HepG2 (cell line): ENCODE results near the gene SLC34A3. TPM values are rescaled to one million over a fixed set of nuclear protein-coding genes. Genes with fewer than 3 reads are reported as not detected.

Experiments
- ATAC-seq: fragments of 200-7000 bp; cut with Tn5 transposase; 3 replicates; pipeline ENCODE4 v1.9.1; 2020; ENCODE audit warnings: mild to moderate bottlenecking, moderate library complexity
- BruUV-seq: library from RNA; stranded (reverse); fragments of 400-500 nt; replicated peaks from 2 replicates; lab custom pipeline; 2021; lab: Mats Ljungman, UMichigan
- CTCF ChIA-PET: fragments of 300-600 bp; formaldehyde crosslinking; extraction: SDS; loops from one replicate; lab custom pipeline; 2021; ENCODE audit warnings: low total read pairs, inconsistent platforms, low intra/inter-chr PET ratio; lab: Yijun Ruan, JAX
- POLR2A ChIA-PET: fragments of 350-600 bp; sonication (Branson Sonifier 250); formaldehyde crosslinking; loops from one replicate; lab custom pipeline; 2020; ENCODE audit warnings: antibody characterized with exemption, inconsistent platforms; lab: Yijun Ruan, JAX
- DNase-seq: peaks from one replicate; pipeline ENCODE4 v3.0.0-alpha.2; 2015; ENCODE audit warnings: low spot score
- FAIRE-seq: peaks from 3 replicates; lab custom pipeline; 2011; peaks lifted over from hg19 to GRCh38; lab: Jason Lieb, UNC
- H2AFZ ChIP-seq: one replicate; pipeline ENCODE4 v1.6.1; 2011; ENCODE audit warnings: low read length, inconsistent platforms
- H3K27ac ChIP-seq: fragments of 300-600 bp; 3 replicates; pipeline ENCODE4 v1.8.0; 2011; ENCODE audit warnings: mixed run types, mild to moderate bottlenecking, mixed read lengths, low read length, inconsistent platforms; ENCODE audit not compliant: insufficient read depth; ENCODE audit errors: extremely low read length
- H3K27me3 ChIP-seq, 2 experiments: fragments of 200-600 bp in 1 of 2; 2 replicates in 1 of 2; 3 replicates in 1 of 2; pipeline versions ENCODE4 v1.6.0 to v1.8.0; 2011; ENCODE audit warnings: low read length in 2 of 2, mild to moderate bottlenecking in 2 of 2, moderate library complexity in 2 of 2, inconsistent platforms in 1 of 2; ENCODE audit not compliant: insufficient read depth in 2 of 2, control insufficient read depth in 1 of 2
- H3K36me3 ChIP-seq, 2 experiments: fragments of 200-600 bp in 1 of 2; replicated peaks in 1 of 2; 2 replicates in 1 of 2; 3 replicates in 1 of 2; pipeline versions ENCODE4 v1.5.1 to v1.8.0; 2011; ENCODE audit warnings: low read length in 2 of 2, inconsistent platforms in 1 of 2; ENCODE audit not compliant: insufficient read depth in 2 of 2, control insufficient read depth in 1 of 2
- H3K4me1 ChIP-seq: 2 replicates; pipeline ENCODE4 v1.5.1; 2012; ENCODE audit warnings: low read length, inconsistent platforms; ENCODE audit not compliant: insufficient read depth
- H3K4me2 ChIP-seq: 2 replicates; pipeline ENCODE4 v1.6.0; 2011; ENCODE audit warnings: low read depth, low read length, inconsistent platforms
- H3K4me3 ChIP-seq, 3 experiments: fragments of 200-600 bp in 1 of 3; sonication (generic), shearing (Covaris generic) in 1 of 3; replicated peaks in 1 of 3; 2 replicates each; pipeline ENCODE4 v1.5.1; 2011 to 2016; ENCODE audit warnings: low read length in 3 of 3, inconsistent platforms in 2 of 3, low read depth in 2 of 3, mild to moderate bottlenecking in 2 of 3, control low read depth in 1 of 3, mixed read lengths in 1 of 3; ENCODE audit not compliant: insufficient read depth in 1 of 3
- H3K79me2 ChIP-seq: one replicate; pipeline ENCODE4 v1.6.1; 2011; ENCODE audit warnings: low read length, inconsistent platforms; ENCODE audit not compliant: insufficient read depth
- H3K9ac ChIP-seq: 2 replicates; pipeline ENCODE4 v1.6.0; 2011; ENCODE audit warnings: mild to moderate bottlenecking, low read depth, low read length, inconsistent platforms; ENCODE audit not compliant: insufficient read depth
- H3K9me3 ChIP-seq: 2 replicates; pipeline ENCODE4 v1.5.1; 2012; ENCODE audit warnings: mild to moderate bottlenecking, low read length
- H4K20me1 ChIP-seq: 2 replicates; pipeline ENCODE4 v1.6.0; 2011; ENCODE audit warnings: inconsistent platforms, mild to moderate bottlenecking, low read length, moderate library complexity; ENCODE audit not compliant: insufficient read depth
- HOMEZ ChIP-seq: IDR thresholded peaks from 2 replicates; pipeline ENCODE4 v1.6.1; 2016; ENCODE audit warnings: low read depth
- RBFOX2 ChIP-seq: fragments of 200-400 bp; formaldehyde crosslinking; IDR thresholded peaks from 2 replicates; pipeline ENCODE4 v1.6.1; 2017; ENCODE audit warnings: low read depth, mild to moderate bottlenecking, low read length
- WGBS: methylation state at CpG from one replicate; pipeline ENCODE4 v1.1.6; 2017; ENCODE audit warnings: low lambda C conversion rate; 5-methylcytosine and 5-hydroxymethylcytosine counted together
- in situ Hi-C: cut with HindIII; loops from 2 replicates; pipeline ENCODE4 v1.10.0; 2017; ENCODE audit warnings: low pct_unique_long_range_greater_than_20kb; ENCODE audit not compliant: extremely low pct_ligation_motif_present
- intact Hi-C: fragments of 100-400 bp; cut with micrococcal nuclease; formaldehyde crosslinking; loops from one replicate; pipeline ENCODE4 v1.10.0; 2022; ENCODE audit not compliant: unreplicated experiment
- polyA plus RNA-seq, 8 experiments: library from polyadenylated mRNA; depleted of rRNA in 3 of 8; stranded (reverse) in 7 of 8; unstranded in 1 of 8; fragments of >200 nt; fragmentation: Illumina TruSeq in 4 of 8; extraction: Trizol in 4 of 8; gene quantifications; 2 replicates each; pipeline versions ENCODE4 v1.2.1 to v1.2.3, GENCODE V29; 2011 to 2016; ENCODE audit warnings: low read depth in 4 of 8, missing spikeins in 1 of 8, mixed read lengths in 1 of 8; ENCODE audit not compliant: insufficient read depth in 1 of 8
- total RNA-seq, 5 experiments: library from RNA; depleted of rRNA; stranded (reverse); fragments of >200 nt; fragmentation: Illumina TruSeq; extraction: Trizol; gene quantifications; 2 replicates each; pipeline ENCODE4 v1.2.3, GENCODE V29; 2016; ENCODE audit warnings: low read depth in 1 of 5

Gene SLC34A3
- total and polyA plus RNA-seq, 2 of the 13 experiments (the other 11 are each of a cell fraction or from before 2014, with no cell fraction given), result 0.07 to 1.0 TPM

GRCh38 chr9:137281345-137282116 is 50.8 kb downstream of the SLC34A3 start:
- no peak for FAIRE-seq
- no peak for ATAC-seq
- Histone ChIP-seq H3K27me3 (no peaks in the 10 kb centered on the region; a peak in 1 of 5 replicates), H3K4me3 (no peak overlapping the region), H2AFZ (no peak overlapping the region), H3K79me2 (peaks cover 6% of the 10 kb centered on the region), H3K9ac (no peak overlapping the region), H3K4me2 (no peak overlapping the region), H3K9me3 (no peaks in the 10 kb centered on the region), H3K36me3 (peaks cover 0 to 7% of the 10 kb centered on the region in 2 experiments; a peak in 2 of 5 replicates), H4K20me1 (no peaks in the 10 kb centered on the region), H3K27ac (no peak overlapping the region), H3K4me1 (peaks cover 7% of the 10 kb centered on the region; the same call in 1 of the 2 replicates)
- DNase-seq, result no peak
- ChIA-PET CTCF (no interaction called here), POLR2A (no interaction called here)
- intact Hi-C loops, result no loop called here
- BruUV-seq, result no TSS peak
- TF ChIP-seq HOMEZ (CRISPR knock-in tag) (no peak), RBFOX2 (0 out of 2 replicates have a peak, but pooled peaks have one; percentile 24)
- 95% methylated on average over 22 of the region's 39 CpGs for WGBS
- in situ Hi-C loops, result loop anchor here (10.0 kb wide), 1 partner anchor 243 kb away; no protein-coding TSS in a partner anchor

Other genes starting within 250 kb of the SLC34A3 start
Only the 30 nearest of the 31 such genes appear.
- 20.7 and 31.9 TPM in 2 replicates for gene PAXX, start 238.5 kb upstream of the SLC34A3 start, total RNA-seq (2016; rRNA removed; fragmentation: Illumina TruSeq; extraction: Trizol)
- 14.0 and 18.0 TPM in 2 replicates for gene PAXX, start 238.5 kb upstream of the SLC34A3 start, polyA plus RNA-seq (2011; rRNA removed)
- gene CLIC3, start 234.3 kb upstream of the SLC34A3 start, total RNA-seq (2016; rRNA removed; fragmentation: Illumina TruSeq; extraction: Trizol), result 0.34 and 0.51 TPM in 2 replicates
- 1.5 and 1.6 TPM in 2 replicates for gene CLIC3, start 234.3 kb upstream of the SLC34A3 start, polyA plus RNA-seq (2011; rRNA removed)
- gene ABCA2, start 202.7 kb upstream of the SLC34A3 start, total RNA-seq (2016; rRNA removed; fragmentation: Illumina TruSeq; extraction: Trizol), result 0.72 and 2.9 TPM in 2 replicates
- gene ABCA2, start 202.7 kb upstream of the SLC34A3 start, polyA plus RNA-seq (2011; rRNA removed), result 19.2 and 21.0 TPM in 2 replicates
- not detected in 2 replicates for gene FUT7, start 198.8 kb upstream of the SLC34A3 start, total RNA-seq (2016; rRNA removed; fragmentation: Illumina TruSeq; extraction: Trizol)
- 0.05 TPM in 1 of 2 replicates, not detected in the other for gene FUT7, start 198.8 kb upstream of the SLC34A3 start, polyA plus RNA-seq (2011; rRNA removed)
- 0.63 and 0.84 TPM in 2 replicates for gene NPDC1, start 184.7 kb upstream of the SLC34A3 start, total RNA-seq (2016; rRNA removed; fragmentation: Illumina TruSeq; extraction: Trizol)
- gene NPDC1, start 184.7 kb upstream of the SLC34A3 start, polyA plus RNA-seq (2011; rRNA removed), result 5.4 and 7.0 TPM in 2 replicates
- gene ENTPD2, start 176.8 kb upstream of the SLC34A3 start, total RNA-seq (2016; rRNA removed; fragmentation: Illumina TruSeq; extraction: Trizol), result 0.87 and 0.95 TPM in 2 replicates
- 3.2 and 4.1 TPM in 2 replicates for gene ENTPD2, start 176.8 kb upstream of the SLC34A3 start, polyA plus RNA-seq (2011; rRNA removed)
- 35.9 and 42.8 TPM in 2 replicates for gene SAPCD2, start 160.3 kb upstream of the SLC34A3 start, total RNA-seq (2016; rRNA removed; fragmentation: Illumina TruSeq; extraction: Trizol)
- gene SAPCD2, start 160.3 kb upstream of the SLC34A3 start, polyA plus RNA-seq (2011; rRNA removed), result 18.7 and 21.9 TPM in 2 replicates
- 6.2 and 6.4 TPM in 2 replicates for gene UAP1L1, start 153.4 kb upstream of the SLC34A3 start, total RNA-seq (2016; rRNA removed; fragmentation: Illumina TruSeq; extraction: Trizol)
- 5.4 and 6.0 TPM in 2 replicates for gene UAP1L1, start 153.4 kb upstream of the SLC34A3 start, polyA plus RNA-seq (2011; rRNA removed)
- gene MAN1B1, start 143.9 kb upstream of the SLC34A3 start, total RNA-seq (2016; rRNA removed; fragmentation: Illumina TruSeq; extraction: Trizol), result 19.0 and 48.9 TPM in 2 replicates
- 59.5 and 60.6 TPM in 2 replicates for gene MAN1B1, start 143.9 kb upstream of the SLC34A3 start, polyA plus RNA-seq (2011; rRNA removed)
- 0.66 and 1.2 TPM in 2 replicates for gene DPP7, start 116.2 kb upstream of the SLC34A3 start, total RNA-seq (2016; rRNA removed; fragmentation: Illumina TruSeq; extraction: Trizol)
- gene DPP7, start 116.2 kb upstream of the SLC34A3 start, polyA plus RNA-seq (2011; rRNA removed), result 4.5 and 6.5 TPM in 2 replicates
- gene GRIN1, start 91.7 kb upstream of the SLC34A3 start, total RNA-seq (2016; rRNA removed; fragmentation: Illumina TruSeq; extraction: Trizol), result not detected in 2 replicates
- gene GRIN1, start 91.7 kb upstream of the SLC34A3 start, polyA plus RNA-seq (2011; rRNA removed), result 0.05 and 0.13 TPM in 2 replicates
- gene LRRC26, start 60.9 kb upstream of the SLC34A3 start, total RNA-seq (2016; rRNA removed; fragmentation: Illumina TruSeq; extraction: Trizol), result not detected in 2 replicates
- gene LRRC26, start 60.9 kb upstream of the SLC34A3 start, polyA plus RNA-seq (2011; rRNA removed), result not detected in 2 replicates
- gene TMEM210, start 58.8 kb upstream of the SLC34A3 start, total RNA-seq (2016; rRNA removed; fragmentation: Illumina TruSeq; extraction: Trizol), result not detected in 2 replicates
- not detected in 2 replicates for gene TMEM210, start 58.8 kb upstream of the SLC34A3 start, polyA plus RNA-seq (2011; rRNA removed)
- 7.4 and 12.3 TPM in 2 replicates for gene ANAPC2, start 42.3 kb upstream of the SLC34A3 start, total RNA-seq (2016; rRNA removed; fragmentation: Illumina TruSeq; extraction: Trizol)
- 15.4 and 21.6 TPM in 2 replicates for gene ANAPC2, start 42.3 kb upstream of the SLC34A3 start, polyA plus RNA-seq (2011; rRNA removed)
- gene SSNA1, start 42.2 kb upstream of the SLC34A3 start, total RNA-seq (2016; rRNA removed; fragmentation: Illumina TruSeq; extraction: Trizol), result 41.2 and 49.4 TPM in 2 replicates
- gene SSNA1, start 42.2 kb upstream of the SLC34A3 start, polyA plus RNA-seq (2011; rRNA removed), result 35.9 and 44.8 TPM in 2 replicates
- gene TPRN, start 30.2 kb upstream of the SLC34A3 start, total RNA-seq (2016; rRNA removed; fragmentation: Illumina TruSeq; extraction: Trizol), result 17.5 and 19.2 TPM in 2 replicates
- 10.1 and 12.4 TPM in 2 replicates for gene TPRN, start 30.2 kb upstream of the SLC34A3 start, polyA plus RNA-seq (2011; rRNA removed)
- 36.7 and 36.9 TPM in 2 replicates for gene TMEM203, start 25.3 kb upstream of the SLC34A3 start, total RNA-seq (2016; rRNA removed; fragmentation: Illumina TruSeq; extraction: Trizol)
- gene TMEM203, start 25.3 kb upstream of the SLC34A3 start, polyA plus RNA-seq (2011; rRNA removed), result 23.0 and 23.4 TPM in 2 replicates
- 4.9 and 8.7 TPM in 2 replicates for gene NDOR1, start 25.2 kb upstream of the SLC34A3 start, total RNA-seq (2016; rRNA removed; fragmentation: Illumina TruSeq; extraction: Trizol)
- 3.6 and 4.2 TPM in 2 replicates for gene NDOR1, start 25.2 kb upstream of the SLC34A3 start, polyA plus RNA-seq (2011; rRNA removed)
- 1.8 and 2.1 TPM in 2 replicates for gene RNF208, start 8.7 kb upstream of the SLC34A3 start, total RNA-seq (2016; rRNA removed; fragmentation: Illumina TruSeq; extraction: Trizol)
- 1.6 and 2.0 TPM in 2 replicates for gene RNF208, start 8.7 kb upstream of the SLC34A3 start, polyA plus RNA-seq (2011; rRNA removed)
- 2.1 and 3.4 TPM in 2 replicates for gene CYSRT1, start 5.7 kb upstream of the SLC34A3 start, total RNA-seq (2016; rRNA removed; fragmentation: Illumina TruSeq; extraction: Trizol)
- 1.5 and 1.7 TPM in 2 replicates for gene CYSRT1, start 5.7 kb upstream of the SLC34A3 start, polyA plus RNA-seq (2011; rRNA removed)
- 0.09 and 0.10 TPM in 2 replicates for gene RNF224, start 3.4 kb upstream of the SLC34A3 start, total RNA-seq (2016; rRNA removed; fragmentation: Illumina TruSeq; extraction: Trizol)
- gene RNF224, start 3.4 kb upstream of the SLC34A3 start, polyA plus RNA-seq (2011; rRNA removed), result not detected in 2 replicates
- 412 and 481 TPM in 2 replicates for gene TUBB4B, start 10.4 kb downstream of the SLC34A3 start, total RNA-seq (2016; rRNA removed; fragmentation: Illumina TruSeq; extraction: Trizol)
- 182 and 243 TPM in 2 replicates for gene TUBB4B, start 10.4 kb downstream of the SLC34A3 start, polyA plus RNA-seq (2011; rRNA removed)
- gene STPG3, start 20.4 kb downstream of the SLC34A3 start, total RNA-seq (2016; rRNA removed; fragmentation: Illumina TruSeq; extraction: Trizol), result not detected in 2 replicates
- not detected in 2 replicates for gene STPG3, start 20.4 kb downstream of the SLC34A3 start, polyA plus RNA-seq (2011; rRNA removed)
- gene NELFB, start 24.4 kb downstream of the SLC34A3 start, total RNA-seq (2016; rRNA removed; fragmentation: Illumina TruSeq; extraction: Trizol), result 38.7 and 45.8 TPM in 2 replicates
- gene NELFB, start 24.4 kb downstream of the SLC34A3 start, polyA plus RNA-seq (2011; rRNA removed), result 26.5 and 38.0 TPM in 2 replicates
- 7.0 and 14.2 TPM in 2 replicates for gene TOR4A, start 46.8 kb downstream of the SLC34A3 start, total RNA-seq (2016; rRNA removed; fragmentation: Illumina TruSeq; extraction: Trizol)
- gene TOR4A, start 46.8 kb downstream of the SLC34A3 start, polyA plus RNA-seq (2011; rRNA removed), result 11.1 and 16.4 TPM in 2 replicates
- 0.14 and 0.22 TPM in 2 replicates for gene NRARP, start 71.4 kb downstream of the SLC34A3 start, total RNA-seq (2016; rRNA removed; fragmentation: Illumina TruSeq; extraction: Trizol)
- 0.46 and 0.73 TPM in 2 replicates for gene NRARP, start 71.4 kb downstream of the SLC34A3 start, polyA plus RNA-seq (2011; rRNA removed)
- gene EXD3, start 192.3 kb downstream of the SLC34A3 start, total RNA-seq (2016; rRNA removed; fragmentation: Illumina TruSeq; extraction: Trizol), result 1.3 and 2.7 TPM in 2 replicates
- 4.8 and 9.1 TPM in 2 replicates for gene EXD3, start 192.3 kb downstream of the SLC34A3 start, polyA plus RNA-seq (2011; rRNA removed)
- gene NOXA1, start 192.5 kb downstream of the SLC34A3 start, total RNA-seq (2016; rRNA removed; fragmentation: Illumina TruSeq; extraction: Trizol), result 0.63 and 1.2 TPM in 2 replicates
- gene NOXA1, start 192.5 kb downstream of the SLC34A3 start, polyA plus RNA-seq (2011; rRNA removed), result 0.78 and 2.1 TPM in 2 replicates
- gene ENTPD8, start 210.5 kb downstream of the SLC34A3 start, total RNA-seq (2016; rRNA removed; fragmentation: Illumina TruSeq; extraction: Trizol), result 0.21 and 0.44 TPM in 2 replicates
- gene ENTPD8, start 210.5 kb downstream of the SLC34A3 start, polyA plus RNA-seq (2011; rRNA removed), result 0.26 and 0.38 TPM in 2 replicates
- 38.3 and 44.3 TPM in 2 replicates for gene NSMF, start 228.4 kb downstream of the SLC34A3 start, total RNA-seq (2016; rRNA removed; fragmentation: Illumina TruSeq; extraction: Trizol)
- 183 and 271 TPM in 2 replicates for gene NSMF, start 228.4 kb downstream of the SLC34A3 start, polyA plus RNA-seq (2011; rRNA removed)